Measurements from ENCODE around the gene SLC22A1. TPM values are rescaled to one million over a fixed set of nuclear protein-coding genes. Genes with fewer than 3 reads are reported as not detected.

SLC22A1 gene
- total and polyA plus RNA-seq, 10 of the 15 experiments (the other 5 are each of a cell fraction or from before 2014, with no cell fraction given) = 0.09 to 0.28 (median 0.15) TPM; not detected in 3

DNA sequence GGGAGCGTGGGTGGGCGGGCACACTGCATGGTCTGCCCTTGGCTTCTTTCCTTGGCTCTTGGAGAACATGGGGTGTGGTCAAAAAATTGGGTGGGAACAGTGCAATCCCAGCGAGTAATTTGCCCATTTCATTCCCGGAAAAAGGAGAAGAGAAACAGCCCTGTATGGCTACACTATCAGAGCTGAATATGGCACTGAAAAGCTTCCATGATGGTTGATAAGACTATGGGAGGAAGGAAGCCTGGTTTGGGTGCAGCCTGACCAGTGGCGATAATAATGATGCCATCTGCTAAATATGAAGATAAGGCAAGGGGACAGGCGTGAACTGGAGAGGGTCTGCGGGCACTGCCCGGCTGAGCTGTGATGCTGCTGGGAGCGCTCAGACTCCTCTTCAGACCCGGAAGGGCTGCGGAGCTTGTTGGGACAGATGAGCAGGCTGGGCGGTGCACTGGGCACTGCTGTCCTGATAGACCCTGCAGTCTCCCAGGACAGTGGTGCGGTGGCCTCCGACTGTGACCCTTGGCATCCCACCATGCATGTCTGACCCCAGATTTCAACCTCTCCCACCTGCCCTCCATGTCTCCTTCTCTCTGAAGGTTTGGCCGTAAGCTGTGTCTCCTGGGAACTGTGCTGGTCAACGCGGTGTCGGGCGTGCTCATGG, 10.2 kb downstream of the SLC22A1 start:
- TF ChIP-seq GATAD2B (conservative IDR thresholded peaks at IDR 0.05; ENCODE audit: low read depth) = no peak
- no peak for TF ChIP-seq ZNF274 (IDR thresholded peaks at IDR 0.05; ENCODE audit: insufficient read depth, insufficient read length)
- no peak for TF ChIP-seq IKZF1 (conservative IDR thresholded peaks at IDR 0.05)
- no peak for TF ChIP-seq ZZZ3 (IDR thresholded peaks at IDR 0.05; ENCODE audit: control insufficient read depth, insufficient read length, low read depth)
- TF ChIP-seq MTA3 (IDR thresholded peaks at IDR 0.05; ENCODE audit: borderline replicate concordance, low read length) = no peak
- TF ChIP-seq ZNF384 (IDR thresholded peaks at IDR 0.05; ENCODE audit: borderline replicate concordance, low read depth, low read length) = no peak
- no peak for TF ChIP-seq ZNF622 (IDR thresholded peaks at IDR 0.05)
- TF ChIP-seq, protein P1, sequence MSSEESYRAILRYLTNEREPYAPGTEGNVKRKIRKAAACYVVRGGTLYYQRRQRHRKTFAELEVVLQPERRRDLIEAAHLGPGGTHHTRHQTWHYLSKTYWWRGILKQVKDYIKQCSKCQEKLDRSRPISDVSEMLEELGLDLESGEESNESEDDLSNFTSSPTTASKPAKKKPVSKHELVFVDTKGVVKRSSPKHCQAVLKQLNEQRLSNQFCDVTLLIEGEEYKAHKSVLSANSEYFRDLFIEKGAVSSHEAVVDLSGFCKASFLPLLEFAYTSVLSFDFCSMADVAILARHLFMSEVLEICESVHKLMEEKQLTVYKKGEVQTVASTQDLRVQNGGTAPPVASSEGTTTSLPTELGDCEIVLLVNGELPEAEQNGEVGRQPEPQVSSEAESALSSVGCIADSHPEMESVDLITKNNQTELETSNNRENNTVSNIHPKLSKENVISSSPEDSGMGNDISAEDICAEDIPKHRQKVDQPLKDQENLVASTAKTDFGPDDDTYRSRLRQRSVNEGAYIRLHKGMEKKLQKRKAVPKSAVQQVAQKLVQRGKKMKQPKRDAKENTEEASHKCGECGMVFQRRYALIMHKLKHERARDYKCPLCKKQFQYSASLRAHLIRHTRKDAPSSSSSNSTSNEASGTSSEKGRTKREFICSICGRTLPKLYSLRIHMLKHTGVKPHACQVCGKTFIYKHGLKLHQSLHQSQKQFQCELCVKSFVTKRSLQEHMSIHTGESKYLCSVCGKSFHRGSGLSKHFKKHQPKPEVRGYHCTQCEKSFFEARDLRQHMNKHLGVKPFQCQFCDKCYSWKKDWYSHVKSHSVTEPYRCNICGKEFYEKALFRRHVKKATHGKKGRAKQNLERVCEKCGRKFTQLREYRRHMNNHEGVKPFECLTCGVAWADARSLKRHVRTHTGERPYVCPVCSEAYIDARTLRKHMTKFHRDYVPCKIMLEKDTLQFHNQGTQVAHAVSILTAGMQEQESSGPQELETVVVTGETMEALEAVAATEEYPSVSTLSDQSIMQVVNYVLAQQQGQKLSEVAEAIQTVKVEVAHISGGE (CRISPR knock-in tag; IDR thresholded peaks at IDR 0.05) = no peak
- H3K27me3 ChIP-seq (replicated peaks in 1 of 2; ENCODE audit: control insufficient read depth in 2 of 2, insufficient read depth in 2 of 2, low read length in 1 of 2) = no peaks in the 10 kb centered on the region
- H3K79me2 ChIP-seq (ENCODE audit: control insufficient read depth, insufficient read depth, low read length) = no peaks in the 10 kb centered on the region
- ChIA-PET POLR2A (no interaction called here), SMC1A (ENCODE audit: uncharacterized antibody, unreplicated experiment) (no interaction called here), RAD21 (ENCODE audit: unreplicated experiment) (interaction anchor here (0.9 kb wide), 1 partner anchor 89 kb away, joined by 3 read pairs; no protein-coding TSS in a partner anchor), CTCF (no interaction called here)
- no peak for DNase-seq (ENCODE audit: low read depth, low spot score)
- in situ Hi-C loops (cut with MboI) (no loop called here), intact Hi-C loops (cut with micrococcal nuclease; ENCODE audit: unreplicated experiment) (loop anchor here (10.0 kb wide), 1 partner anchor 533 kb away; the partner anchor contains the start of gene LPA)
- H4K20me1 ChIP-seq (ENCODE audit: control insufficient read depth, insufficient read depth) = no peaks in the 10 kb centered on the region
- no peaks in the 10 kb centered on the region for H3K36me3 ChIP-seq (ENCODE audit: control insufficient read depth in 2 of 2, insufficient read depth in 2 of 2, low read length in 1 of 2)
- H3K4me2 ChIP-seq (ENCODE audit: control insufficient read depth, insufficient read depth) = no peak overlapping the region
- no peak for ATAC-seq
- H2AFZ ChIP-seq (ENCODE audit: control insufficient read depth, low read depth, low read length) = no peak overlapping the region
- no peaks in the 10 kb centered on the region for H3K9me3 ChIP-seq (replicated peaks; ENCODE audit: control insufficient read depth, insufficient read depth, low read length)
- WGBS (ENCODE audit: insufficient coverage, insufficient replicate concordance, low lambda C conversion rate, missing lambda C conversion rate) = 81% methylated on average over 16 of the region's 19 CpGs
- no peak overlapping the region for H3K4me3 ChIP-seq
- FAIRE-seq = no peak
- H3K9ac ChIP-seq (ENCODE audit: control insufficient read depth, insufficient read depth, low read length) = no peak overlapping the region
- no peak overlapping the region for H3K27ac ChIP-seq (ENCODE audit: control insufficient read depth, insufficient read depth)
- no TSS peak for BruUV-seq (replicated peaks)
- H3K4me1 ChIP-seq (ENCODE audit: control insufficient read depth, insufficient read depth, low read length) = no peaks in the 10 kb centered on the region

Data from GM12878 (cell line).